Measurements from ENCODE around the gene CREB3L2.

DNA sequence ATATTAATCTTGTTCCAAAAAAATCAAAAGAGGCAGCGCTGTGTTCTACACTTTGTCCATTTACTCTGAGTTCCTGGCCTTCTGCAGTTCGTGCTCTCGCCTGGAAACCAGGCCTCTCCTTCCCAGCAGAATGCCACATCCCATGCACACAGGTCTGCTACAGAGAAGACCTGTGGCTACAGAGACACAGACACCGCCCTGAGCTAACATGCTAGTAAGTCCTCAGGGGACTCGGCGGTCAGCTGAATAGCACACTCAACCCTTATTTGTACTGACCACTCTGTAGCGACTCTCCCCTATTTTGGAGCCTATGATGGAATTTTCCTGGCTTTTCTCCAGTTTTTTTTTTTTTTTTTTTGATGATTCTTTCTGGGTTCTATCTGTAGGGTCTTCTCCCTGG lies 12.8 kb downstream of the CREB3L2 start:
- TF ChIP-seq, protein P1, sequence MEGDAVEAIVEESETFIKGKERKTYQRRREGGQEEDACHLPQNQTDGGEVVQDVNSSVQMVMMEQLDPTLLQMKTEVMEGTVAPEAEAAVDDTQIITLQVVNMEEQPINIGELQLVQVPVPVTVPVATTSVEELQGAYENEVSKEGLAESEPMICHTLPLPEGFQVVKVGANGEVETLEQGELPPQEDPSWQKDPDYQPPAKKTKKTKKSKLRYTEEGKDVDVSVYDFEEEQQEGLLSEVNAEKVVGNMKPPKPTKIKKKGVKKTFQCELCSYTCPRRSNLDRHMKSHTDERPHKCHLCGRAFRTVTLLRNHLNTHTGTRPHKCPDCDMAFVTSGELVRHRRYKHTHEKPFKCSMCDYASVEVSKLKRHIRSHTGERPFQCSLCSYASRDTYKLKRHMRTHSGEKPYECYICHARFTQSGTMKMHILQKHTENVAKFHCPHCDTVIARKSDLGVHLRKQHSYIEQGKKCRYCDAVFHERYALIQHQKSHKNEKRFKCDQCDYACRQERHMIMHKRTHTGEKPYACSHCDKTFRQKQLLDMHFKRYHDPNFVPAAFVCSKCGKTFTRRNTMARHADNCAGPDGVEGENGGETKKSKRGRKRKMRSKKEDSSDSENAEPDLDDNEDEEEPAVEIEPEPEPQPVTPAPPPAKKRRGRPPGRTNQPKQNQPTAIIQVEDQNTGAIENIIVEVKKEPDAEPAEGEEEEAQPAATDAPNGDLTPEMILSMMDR (IDR thresholded peaks at IDR 0.05) = peak in 1 of 5 experiments; percentile 23
- TF ChIP-seq EP300 (IDR thresholded peaks at IDR 0.05) = peak in 1 of 2 donors; percentile 42
